Fibroblast of lung (primary cell): ENCODE data around the gene OR51I2. TPM values are rescaled to one million over a fixed set of nuclear protein-coding genes. Genes with fewer than 3 reads are reported as not detected.

Source experiments
- DNase-seq, 2 donors: peaks; one replicate each; pipeline versions ENCODE4 v3.0.0 to v3.0.0-alpha.2; 2010; ENCODE audit warnings: low read depth in 2 of 2
- H2AFZ ChIP-seq: 2 replicates; pipeline ENCODE4 v1.5.1; 2012; ENCODE audit warnings: low read length, control low read depth, inconsistent platforms
- H3K27ac ChIP-seq: 2 replicates; pipeline ENCODE4 v1.5.1; 2011; ENCODE audit warnings: low read length, control low read depth; ENCODE audit not compliant: insufficient read depth
- H3K27me3 ChIP-seq: 2 replicates; pipeline ENCODE4 v1.5.1; 2011; ENCODE audit warnings: mild to moderate bottlenecking, low read length; ENCODE audit not compliant: control insufficient read depth, insufficient read depth
- H3K36me3 ChIP-seq: 2 replicates; pipeline ENCODE4 v1.5.1; 2011; ENCODE audit warnings: low read length; ENCODE audit not compliant: control insufficient read depth, insufficient read depth
- H3K4me1 ChIP-seq: 2 replicates; pipeline ENCODE4 v1.5.1; 2011; ENCODE audit warnings: low read length; ENCODE audit not compliant: control insufficient read depth, insufficient read depth; ENCODE audit errors: extremely low read depth
- H3K4me2 ChIP-seq: 2 replicates; pipeline ENCODE4 v1.5.1; 2011; ENCODE audit warnings: low read length, control low read depth; ENCODE audit not compliant: insufficient read depth; ENCODE audit errors: extremely low read depth
- H3K4me3 ChIP-seq, 4 experiments: fragments of 200-600 bp in 1 of 4; sonication (generic) in 1 of 4; replicated peaks in 1 of 4; 2 replicates each; pipeline ENCODE4 v1.5.1; 2011 to 2016; ENCODE audit warnings: low read length in 4 of 4, low read depth in 3 of 4, mild to moderate bottlenecking in 3 of 4, control low read depth in 2 of 4, inconsistent platforms in 1 of 4, mixed read lengths in 1 of 4; ENCODE audit not compliant: insufficient read depth in 1 of 4; ENCODE audit errors: control extremely low read depth in 1 of 4
- H3K79me2 ChIP-seq: 2 replicates; pipeline ENCODE4 v1.5.1; 2012; ENCODE audit warnings: mild to moderate bottlenecking, low read length, inconsistent platforms; ENCODE audit not compliant: control insufficient read depth, insufficient read depth
- H3K9ac ChIP-seq: 2 replicates; pipeline ENCODE4 v1.5.1; 2011; ENCODE audit warnings: mild to moderate bottlenecking, low read length, control low read depth; ENCODE audit not compliant: insufficient read depth
- H3K9me3 ChIP-seq: 2 replicates; pipeline ENCODE4 v1.5.1; 2012; ENCODE audit warnings: low read depth, low read length; ENCODE audit not compliant: control insufficient read depth, insufficient read depth
- H4K20me1 ChIP-seq: 2 replicates; pipeline ENCODE4 v1.5.1; 2011; ENCODE audit warnings: low read length; ENCODE audit not compliant: control insufficient read depth, insufficient read depth; ENCODE audit errors: extremely low read depth
- EZH2 ChIP-seq: IDR thresholded peaks from 2 replicates; pipeline ENCODE4 v1.5.1; 2012; ENCODE audit warnings: low read length, control low read depth, mild to moderate bottlenecking; ENCODE audit errors: missing control alignments
- polyA plus RNA-seq, 2 donors: library from polyadenylated mRNA; depleted of rRNA in 1 of 2; stranded (reverse) in 1 of 2; unstranded in 1 of 2; fragments of >200 nt; gene quantifications; 2 replicates each; pipeline ENCODE4 v1.2.1, GENCODE V29; 2011 to 2012; ENCODE audit warnings: missing spikeins in 1 of 2
- total RNA-seq: library from RNA; depleted of rRNA; stranded (reverse); fragments of >200 nt; gene quantifications from 2 replicates; pipeline ENCODE4 v1.2.1, GENCODE V29; 2014
- TF ChIP-seq, protein P1 (sequence below), 2 donors: IDR thresholded peaks in 1 of 2; conservative IDR thresholded peaks in 1 of 2; 1 replicate in 1 of 2; 2 replicates in 1 of 2; pipeline ENCODE4 v1.5.1; 2011 to 2012; ENCODE audit warnings: low read length in 2 of 2, control low read depth in 1 of 2, inconsistent platforms in 1 of 2, low read depth in 1 of 2, mild to moderate bottlenecking in 1 of 2

The OR51I2 gene
- total and polyA plus RNA-seq, 2 donors (not counting 1 experiment from before 2014, with no cell fraction given), result under 0.01 TPM; not detected in 1

DNA sequence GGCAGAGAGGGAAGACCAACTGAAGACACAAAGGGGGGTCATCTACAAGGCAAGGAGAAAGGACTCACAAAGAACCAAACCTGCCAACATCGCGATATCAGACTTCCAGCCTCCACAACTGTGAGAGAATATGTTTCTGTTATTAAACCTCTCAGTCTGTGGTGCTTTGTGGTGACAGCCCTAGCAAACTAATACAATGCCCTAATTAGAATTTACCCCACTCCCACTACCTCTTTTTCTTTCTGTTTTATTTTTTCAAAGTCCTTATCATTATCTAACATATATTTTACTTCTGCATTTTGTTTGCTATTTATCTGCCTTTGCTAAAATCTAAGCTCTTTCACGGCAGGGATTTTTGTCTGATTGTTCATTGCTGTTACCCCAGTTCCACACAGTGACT, 36.9 kb downstream of the OR51I2 start:
- no peaks in the 10 kb centered on the region for H3K36me3 ChIP-seq
- no peak overlapping the region for H3K9ac ChIP-seq
- TF ChIP-seq EZH2, result no peak
- TF ChIP-seq, protein P1, sequence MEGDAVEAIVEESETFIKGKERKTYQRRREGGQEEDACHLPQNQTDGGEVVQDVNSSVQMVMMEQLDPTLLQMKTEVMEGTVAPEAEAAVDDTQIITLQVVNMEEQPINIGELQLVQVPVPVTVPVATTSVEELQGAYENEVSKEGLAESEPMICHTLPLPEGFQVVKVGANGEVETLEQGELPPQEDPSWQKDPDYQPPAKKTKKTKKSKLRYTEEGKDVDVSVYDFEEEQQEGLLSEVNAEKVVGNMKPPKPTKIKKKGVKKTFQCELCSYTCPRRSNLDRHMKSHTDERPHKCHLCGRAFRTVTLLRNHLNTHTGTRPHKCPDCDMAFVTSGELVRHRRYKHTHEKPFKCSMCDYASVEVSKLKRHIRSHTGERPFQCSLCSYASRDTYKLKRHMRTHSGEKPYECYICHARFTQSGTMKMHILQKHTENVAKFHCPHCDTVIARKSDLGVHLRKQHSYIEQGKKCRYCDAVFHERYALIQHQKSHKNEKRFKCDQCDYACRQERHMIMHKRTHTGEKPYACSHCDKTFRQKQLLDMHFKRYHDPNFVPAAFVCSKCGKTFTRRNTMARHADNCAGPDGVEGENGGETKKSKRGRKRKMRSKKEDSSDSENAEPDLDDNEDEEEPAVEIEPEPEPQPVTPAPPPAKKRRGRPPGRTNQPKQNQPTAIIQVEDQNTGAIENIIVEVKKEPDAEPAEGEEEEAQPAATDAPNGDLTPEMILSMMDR (conservative IDR thresholded peaks at IDR 0.05 in 1 of 2, IDR thresholded peaks at IDR 0.05 in 1 of 2; ENCODE audit: low read depth in 1 of 2, low read length in 2 of 2), result no peak
- no peak for DNase-seq
- H3K4me1 ChIP-seq, result no peaks in the 10 kb centered on the region
- H2AFZ ChIP-seq, result no peak overlapping the region
- H3K79me2 ChIP-seq, result no peaks in the 10 kb centered on the region
- no peak overlapping the region for H3K27ac ChIP-seq
- no peak overlapping the region for H3K4me3 ChIP-seq
- no peaks in the 10 kb centered on the region for H3K27me3 ChIP-seq
- no peaks in the 10 kb centered on the region for H3K9me3 ChIP-seq
- H3K4me2 ChIP-seq, result no peak overlapping the region
- H4K20me1 ChIP-seq, result no peaks in the 10 kb centered on the region

GRCh38 chr11:5486421-5486820, 37.3 kb downstream of the OR51I2 start:
- Histone ChIP-seq H3K27me3 (no peaks in the 10 kb centered on the region), H3K4me1 (no peaks in the 10 kb centered on the region), H3K79me2 (no peaks in the 10 kb centered on the region), H2AFZ (no peak overlapping the region), H3K9ac (no peak overlapping the region), H3K9me3 (no peaks in the 10 kb centered on the region), H3K36me3 (no peaks in the 10 kb centered on the region), H4K20me1 (no peaks in the 10 kb centered on the region), H3K4me3 (no peak overlapping the region), H3K27ac (no peak overlapping the region), H3K4me2 (no peak overlapping the region)
- DNase-seq, result no peak
- TF ChIP-seq, protein P1 (conservative IDR thresholded peaks at IDR 0.05 in 1 of 2, IDR thresholded peaks at IDR 0.05 in 1 of 2; ENCODE audit: low read depth in 1 of 2, low read length in 2 of 2), result no peak
- no peak for TF ChIP-seq EZH2

DNA sequence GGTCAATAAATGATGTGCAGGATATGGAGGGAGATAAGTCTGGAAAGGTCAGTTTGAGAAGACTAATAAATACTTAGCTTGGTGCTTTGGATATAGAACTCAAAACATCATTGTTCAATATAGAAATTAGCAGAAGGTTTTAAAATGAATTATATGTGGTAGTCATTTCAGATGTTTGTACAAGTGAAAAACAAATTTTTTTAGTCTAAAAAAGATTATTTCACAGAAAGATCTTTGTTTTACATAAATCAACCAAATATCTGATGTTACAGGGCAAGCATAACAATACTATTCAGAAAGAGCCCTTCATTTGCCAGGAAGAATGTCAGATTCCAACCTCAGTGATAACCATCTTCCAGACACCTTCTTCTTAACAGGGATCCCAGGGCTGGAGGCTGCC, 39.3 kb downstream of the OR51I2 start, which contains the start of gene OR52D1:
OR52D1 (plus strand) TSS at position 301 of the 400 bp plus-strand sequence; CDS start at position 323, 22 bp downstream.
- H3K27me3 ChIP-seq, result no peaks in the 10 kb centered on the region
- no peak within 1 kb of the TSS for H3K4me3 ChIP-seq

More for the DNA sequence above, 39.3 kb downstream of the OR51I2 start, which contains the start of gene OR52D1:
- H3K9ac ChIP-seq, result no peak within 1 kb of the TSS
- TF ChIP-seq, protein P1 (conservative IDR thresholded peaks at IDR 0.05 in 1 of 2, IDR thresholded peaks at IDR 0.05 in 1 of 2; ENCODE audit: low read depth in 1 of 2, low read length in 2 of 2), result no peak
- no peak for TF ChIP-seq EZH2
- no peak within 1 kb of the TSS for H3K4me2 ChIP-seq
- H3K79me2 ChIP-seq, result no peaks in the 10 kb centered on the region
- no peak within 1 kb of the TSS for H3K27ac ChIP-seq
- no peaks in the 10 kb centered on the region for H3K9me3 ChIP-seq
- no peaks in the 10 kb centered on the region for H3K36me3 ChIP-seq
- H2AFZ ChIP-seq, result no peak within 1 kb of the TSS
- DNase-seq, result no peak
- no peaks in the 10 kb centered on the region for H4K20me1 ChIP-seq
- no peaks in the 10 kb centered on the region for H3K4me1 ChIP-seq
